C4-2B (cell line): ENCODE results near the gene CCNY.

Experiments used
- H3K27ac ChIP-seq: fragments of 450-650 bp; 2 replicates; pipeline ENCODE4 v1.5.1; 2017
- ZFX ChIP-seq: fragments of 450-650 bp; IDR thresholded peaks from 2 replicates; pipeline ENCODE4 v1.6.1; 2017
- TF ChIP-seq, protein P1 (sequence below): fragments of 450-650 bp; conservative IDR thresholded peaks from 2 replicates; pipeline ENCODE4 v1.5.1; 2017; ENCODE audit warnings: mild to moderate bottlenecking

The CCNY gene

GRCh38 chr10:35541720-35542119 is 205.4 kb downstream of the CCNY start:
- TF ChIP-seq, protein P1, sequence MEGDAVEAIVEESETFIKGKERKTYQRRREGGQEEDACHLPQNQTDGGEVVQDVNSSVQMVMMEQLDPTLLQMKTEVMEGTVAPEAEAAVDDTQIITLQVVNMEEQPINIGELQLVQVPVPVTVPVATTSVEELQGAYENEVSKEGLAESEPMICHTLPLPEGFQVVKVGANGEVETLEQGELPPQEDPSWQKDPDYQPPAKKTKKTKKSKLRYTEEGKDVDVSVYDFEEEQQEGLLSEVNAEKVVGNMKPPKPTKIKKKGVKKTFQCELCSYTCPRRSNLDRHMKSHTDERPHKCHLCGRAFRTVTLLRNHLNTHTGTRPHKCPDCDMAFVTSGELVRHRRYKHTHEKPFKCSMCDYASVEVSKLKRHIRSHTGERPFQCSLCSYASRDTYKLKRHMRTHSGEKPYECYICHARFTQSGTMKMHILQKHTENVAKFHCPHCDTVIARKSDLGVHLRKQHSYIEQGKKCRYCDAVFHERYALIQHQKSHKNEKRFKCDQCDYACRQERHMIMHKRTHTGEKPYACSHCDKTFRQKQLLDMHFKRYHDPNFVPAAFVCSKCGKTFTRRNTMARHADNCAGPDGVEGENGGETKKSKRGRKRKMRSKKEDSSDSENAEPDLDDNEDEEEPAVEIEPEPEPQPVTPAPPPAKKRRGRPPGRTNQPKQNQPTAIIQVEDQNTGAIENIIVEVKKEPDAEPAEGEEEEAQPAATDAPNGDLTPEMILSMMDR, result no peak
- H3K27ac ChIP-seq, result no peak overlapping the region

DNA sequence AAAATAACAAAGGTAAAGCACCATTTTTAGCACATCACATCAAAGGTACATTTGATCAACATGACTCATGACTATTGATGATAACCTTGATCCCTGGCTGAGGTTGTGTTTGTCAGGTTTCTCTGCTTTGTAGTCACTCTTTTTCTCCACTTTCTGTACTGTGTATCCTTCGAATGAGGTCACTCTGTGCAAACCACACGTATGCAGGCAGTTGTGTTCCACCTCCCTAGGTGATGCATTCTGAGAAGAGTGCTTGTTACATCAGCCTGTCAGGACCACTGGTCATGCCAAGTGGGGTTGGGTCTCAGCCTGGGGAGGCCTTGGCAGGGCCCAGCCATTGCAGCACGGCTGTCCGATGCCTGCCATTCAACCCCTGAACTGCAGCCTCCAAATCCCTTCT is 206.0 kb downstream of the CCNY start:
- no peak for TF ChIP-seq ZFX
- H3K27ac ChIP-seq, result no peak overlapping the region

- no peak for TF ChIP-seq ZFX
- TF ChIP-seq, protein P1, result no peak
- H3K27ac ChIP-seq, result no peak overlapping the region
Measured at GRCh38 chr10:35545079-35545657, 208.9 kb downstream of the CCNY start.

DNA sequence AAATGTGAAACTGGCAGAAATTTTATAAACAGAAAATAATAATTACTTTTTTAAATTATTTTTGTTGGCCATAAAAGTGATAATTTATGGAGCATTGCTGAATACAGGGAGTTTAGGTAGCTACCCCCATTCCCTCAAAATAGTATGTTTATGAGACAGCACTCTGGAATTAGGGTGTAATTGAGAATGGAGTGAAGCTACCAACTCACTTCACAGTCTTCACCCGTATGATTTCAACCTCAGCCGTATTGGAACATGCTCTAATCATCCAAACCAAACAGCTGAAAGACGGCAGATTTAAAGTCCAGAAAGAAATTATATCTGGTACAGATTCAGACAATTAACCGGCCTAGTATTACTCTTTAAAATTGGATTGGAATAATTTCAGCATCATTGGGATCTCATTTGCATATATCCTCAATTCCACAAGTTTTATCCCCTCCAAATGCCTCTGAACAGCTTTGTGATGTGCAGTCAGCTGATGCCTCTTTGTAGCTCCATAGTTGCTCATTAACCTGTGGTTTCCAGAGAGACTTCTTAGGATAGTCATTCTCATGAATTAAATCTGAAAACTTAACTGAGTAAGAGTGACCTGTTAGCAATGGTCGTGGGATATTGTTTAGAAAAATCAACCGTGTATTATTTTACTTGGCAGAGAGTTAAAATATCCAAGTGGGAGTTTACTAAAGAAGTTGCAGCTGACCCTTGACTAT is 209.7 kb downstream of the CCNY start:
- H3K27ac ChIP-seq, result no peak overlapping the region
- no peak for TF ChIP-seq ZFX
- TF ChIP-seq, protein P1, result no peak

DNA sequence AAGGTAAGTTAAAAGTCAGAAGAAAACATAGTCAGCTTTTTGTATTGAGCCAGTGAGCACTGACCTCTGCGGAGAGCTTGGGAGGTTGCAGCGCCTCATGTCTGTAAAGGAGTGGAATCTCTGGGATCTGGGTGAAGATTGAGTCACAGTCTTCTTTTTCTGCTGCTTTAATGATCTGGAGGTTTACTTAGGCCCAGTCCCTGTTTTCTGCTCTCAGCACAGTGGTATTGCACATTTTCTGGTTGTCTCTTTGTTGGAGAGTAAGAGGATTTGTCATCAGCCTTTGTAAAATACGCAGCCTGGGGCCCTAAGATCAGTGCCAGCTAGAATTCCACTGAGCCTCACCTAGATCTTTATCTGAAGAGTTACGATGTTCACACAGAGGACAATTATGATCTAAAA is 210.5 kb downstream of the CCNY start:
- TF ChIP-seq, protein P1, result peak; percentile 43
- TF ChIP-seq ZFX, result no peak

DNA sequence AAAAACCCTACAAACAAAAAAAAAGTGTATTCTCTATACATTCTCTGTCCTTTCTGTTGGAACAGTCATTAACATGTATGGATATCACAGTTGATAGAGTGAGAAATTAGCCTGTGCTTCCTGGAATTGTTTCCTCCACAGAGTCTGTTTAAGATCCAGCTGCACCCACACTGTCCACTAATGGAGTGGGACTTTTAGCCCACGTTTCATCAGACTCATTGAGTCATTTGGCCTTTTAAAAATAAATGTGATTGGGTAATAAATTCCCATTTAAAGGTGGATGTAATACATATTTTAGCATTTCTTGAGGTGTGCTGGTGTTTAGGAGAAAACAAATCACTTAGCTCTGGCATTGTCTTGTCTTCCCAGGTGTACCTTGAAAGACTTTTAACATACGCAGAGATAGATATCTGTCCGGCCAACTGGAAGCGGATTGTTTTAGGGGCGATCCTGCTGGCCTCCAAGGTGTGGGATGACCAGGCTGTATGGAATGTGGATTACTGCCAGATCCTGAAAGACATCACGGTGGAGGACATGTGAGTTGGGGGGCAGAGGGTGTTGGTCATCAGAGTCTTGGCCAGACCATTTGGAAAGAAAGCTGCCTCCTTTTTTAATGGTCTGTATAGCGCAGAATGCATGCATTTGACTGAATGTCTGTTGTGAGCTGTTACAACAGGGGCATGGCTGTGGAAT is 216.5 kb downstream of the CCNY start:
- no peak for TF ChIP-seq ZFX
- TF ChIP-seq, protein P1, result no peak
- H3K27ac ChIP-seq, result no peak overlapping the region

More for the DNA sequence above, 210.5 kb downstream of the CCNY start:
- H3K27ac ChIP-seq, result peak overlapping the region; percentile 52; the same call in 1 of the 2 replicates

- TF ChIP-seq, protein P1, result no peak
- TF ChIP-seq ZFX, result no peak
- no peak overlapping the region for H3K27ac ChIP-seq
Measured at GRCh38 chr10:35554036-35554435, 217.7 kb downstream of the CCNY start.
